Renal cortex interstitium (tissue), 11 donors: ENCODE results near the gene LHX6. TPM values are rescaled to one million over a fixed set of nuclear protein-coding genes. Genes with fewer than 3 reads are reported as not detected.

ENCODE experiments used
- DNase-seq, 11 donors: peaks; one replicate each; pipeline ENCODE4 v3.0.0-alpha.2; 2013; ENCODE audit warnings: low read depth in 9 of 11, low spot score in 4 of 11; ENCODE audit errors: extremely low read depth in 1 of 11
- polyA plus RNA-seq, 3 donors: library from polyadenylated mRNA; unstranded; fragments of 120-200 nt; gene quantifications; one replicate each; pipeline ENCODE4 v1.2.1, GENCODE V29; 2013; ENCODE audit not compliant: insufficient read length in 3 of 3

The LHX6 gene
- polyA plus RNA-seq, 3 donors = 3.4 to 4.5 (median 3.5) TPM

- no peak for DNase-seq
Observed at GRCh38 chr9:122246666-122247065, 17.9 kb upstream of the LHX6 start.

- no peak for DNase-seq
Observed at GRCh38 chr9:122244349-122244748, 15.6 kb upstream of the LHX6 start.

DNA sequence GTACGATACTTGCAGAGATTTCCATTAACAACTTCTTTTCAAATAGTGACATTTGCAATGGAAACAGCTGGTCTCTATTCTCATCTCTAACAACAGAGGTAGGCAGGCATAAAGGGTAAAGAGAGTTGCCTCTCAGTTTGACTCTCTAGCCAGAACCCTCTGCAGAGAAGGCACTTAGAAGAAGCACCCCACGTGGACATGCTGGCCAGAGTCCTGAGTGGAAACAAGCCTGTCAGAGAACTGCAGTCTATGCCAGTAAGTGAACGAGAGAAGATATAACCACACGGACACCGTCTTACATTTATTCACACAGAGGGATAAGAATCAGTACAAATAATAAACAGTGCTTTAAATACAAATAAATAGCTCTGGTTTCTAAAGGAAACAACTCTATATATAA, 11.0 kb upstream of the LHX6 start:
- no peak for DNase-seq

DNA sequence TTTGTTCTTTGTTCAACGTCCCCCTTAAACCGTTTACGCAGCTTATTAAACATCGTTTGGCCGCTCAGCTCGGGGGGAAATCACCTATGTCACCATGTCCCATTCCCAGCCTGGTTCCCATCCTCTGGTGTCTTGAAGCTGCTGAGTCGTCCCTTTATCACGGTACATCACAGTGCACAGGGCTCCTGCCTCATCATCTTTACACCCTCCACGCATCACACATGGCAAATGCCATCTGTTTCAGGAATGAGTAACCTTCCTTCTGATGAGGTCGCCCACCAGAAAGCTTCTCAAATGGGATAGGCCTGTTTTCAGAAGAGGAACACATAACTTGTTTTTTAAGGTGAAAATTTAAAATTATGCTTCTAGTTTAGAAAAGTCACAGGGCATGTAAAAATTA, 7.9 kb upstream of the LHX6 start:
- no peak for DNase-seq

- no peak for DNase-seq
Observed at GRCh38 chr9:122234022-122234748, 5.4 kb upstream of the LHX6 start.

- no peak for DNase-seq
Observed at GRCh38 chr9:122232796-122233306, 4.1 kb upstream of the LHX6 start.

DNA sequence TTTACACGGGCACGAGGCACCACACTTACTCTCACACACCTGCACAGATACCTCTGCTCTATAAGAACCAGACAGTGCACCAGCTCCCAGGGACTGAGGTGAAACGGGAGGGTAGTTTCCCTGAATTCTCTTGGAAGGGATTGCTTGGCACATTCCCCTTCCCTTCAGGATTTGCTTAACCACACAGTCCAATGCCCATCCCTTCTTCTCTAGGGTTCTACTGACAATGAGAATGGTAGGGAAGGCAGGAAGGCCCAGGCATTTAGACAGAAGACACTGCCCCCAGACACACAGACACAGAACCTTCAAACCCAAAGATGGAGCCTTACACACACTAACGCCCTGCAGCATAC, 704 bp upstream of the LHX6 start:
- DNase-seq = no peak

DNA sequence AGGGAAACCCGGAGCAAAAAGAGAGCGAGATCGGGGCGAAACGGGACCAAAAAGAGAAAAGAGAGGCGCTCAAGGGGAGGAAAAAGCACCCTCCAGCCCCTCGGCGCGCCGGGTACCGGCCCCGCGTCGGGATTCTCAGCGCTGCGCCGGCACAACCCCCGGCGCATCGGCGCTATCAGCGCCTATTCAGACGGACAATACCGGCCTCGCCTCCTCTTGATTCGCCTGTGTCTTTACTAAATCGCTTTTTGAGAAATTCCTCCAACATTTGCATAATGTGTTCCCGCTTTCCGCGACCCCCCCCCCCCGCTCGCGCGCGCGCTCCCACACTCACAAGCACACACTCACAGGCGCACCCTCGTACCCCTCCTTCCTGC, 578 bp downstream of the LHX6 start:
- DNase-seq = no peak

GRCh38 chr9:122227575-122227900, 1.2 kb downstream of the LHX6 start:
- DNase-seq = no peak

GRCh38 chr9:122226758-122227574, 1.8 kb downstream of the LHX6 start:
- DNase-seq = no peak

DNA sequence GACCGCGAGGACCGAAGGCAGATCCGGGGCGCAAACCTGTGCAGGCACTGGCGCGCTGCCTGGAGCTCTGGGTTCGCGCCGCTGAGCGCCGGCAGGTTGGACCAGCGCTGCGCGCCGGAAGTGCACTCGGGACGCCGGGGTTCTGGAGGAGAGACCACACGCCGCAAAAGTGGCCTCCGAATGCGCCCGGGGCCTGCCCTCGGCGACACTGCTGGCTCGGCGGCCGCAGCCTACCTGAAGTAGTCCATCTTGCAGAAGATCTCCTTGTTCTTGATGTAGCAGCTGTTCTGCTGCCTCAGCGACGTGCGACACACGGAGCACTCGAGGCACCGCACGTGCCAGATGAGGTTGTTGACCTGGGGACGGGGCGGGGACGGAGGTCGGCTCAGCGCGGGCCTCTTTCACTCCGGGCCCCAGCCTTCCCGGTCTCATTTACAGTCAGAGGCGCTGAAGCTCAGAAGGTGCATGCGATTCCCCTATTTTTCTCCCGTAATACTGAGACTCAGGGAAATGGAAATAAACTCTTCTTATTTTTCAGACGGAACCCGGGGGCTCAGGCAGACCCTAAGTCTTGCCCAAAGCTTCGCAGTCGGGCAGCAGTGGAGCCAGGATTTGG, 2.5 kb downstream of the LHX6 start:
- DNase-seq = no peak

- no peak for DNase-seq
Observed at GRCh38 chr9:122225312-122226141, 3.2 kb downstream of the LHX6 start.

DNA sequence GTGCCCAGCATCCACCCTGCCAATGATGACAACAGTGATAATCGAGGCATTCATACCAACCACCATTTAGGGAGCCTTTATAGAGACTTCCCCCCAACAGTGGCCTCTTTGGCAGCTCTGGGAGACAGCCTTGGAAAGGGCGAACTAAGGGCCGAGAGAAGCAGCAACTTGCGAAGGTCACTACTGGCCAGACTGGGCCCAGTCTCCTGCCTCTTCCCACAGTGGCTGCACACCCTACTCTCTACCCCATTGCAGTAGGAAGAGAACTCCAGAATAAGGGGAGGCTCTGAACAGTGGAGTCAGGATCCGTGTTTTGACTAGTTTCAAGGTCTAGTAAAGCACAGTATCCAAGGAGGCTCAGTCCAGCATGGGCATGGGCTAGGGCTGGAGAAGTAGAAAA, 5.3 kb downstream of the LHX6 start:
- DNase-seq = no peak

- no peak for DNase-seq
Observed at GRCh38 chr9:122222791-122223190, 6.0 kb downstream of the LHX6 start.

DNA sequence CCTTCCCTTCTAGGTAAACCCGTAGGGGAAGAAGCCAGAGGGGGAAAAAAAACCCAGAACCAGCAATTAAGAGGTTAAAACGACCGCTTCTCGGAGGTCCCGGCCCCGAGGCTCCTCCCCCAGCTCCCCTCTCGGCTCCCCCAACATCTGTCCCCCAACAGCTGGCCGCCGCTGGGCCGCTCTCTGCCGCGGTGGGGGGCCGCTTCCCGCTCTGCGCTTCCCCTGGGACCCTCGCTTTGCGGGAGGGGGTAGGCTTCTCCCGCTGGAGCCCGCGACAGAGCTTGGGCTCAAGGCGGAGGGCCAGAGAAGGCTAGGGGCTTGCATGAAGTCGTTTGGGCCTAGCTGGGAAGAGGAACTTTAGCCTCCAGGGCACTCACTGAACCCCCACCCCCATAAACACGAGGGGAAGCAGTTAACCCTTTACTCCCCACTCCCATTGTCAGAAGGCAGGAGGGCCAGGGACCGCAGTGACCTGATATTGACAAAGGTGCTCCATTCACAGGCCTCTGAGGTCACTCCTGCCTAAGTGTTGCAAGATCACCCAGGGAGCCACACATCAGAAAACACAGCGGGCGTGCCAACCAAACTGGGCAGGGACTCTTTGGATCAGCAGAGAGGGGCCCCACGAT, 7.5 kb downstream of the LHX6 start:
- no peak for DNase-seq

DNA sequence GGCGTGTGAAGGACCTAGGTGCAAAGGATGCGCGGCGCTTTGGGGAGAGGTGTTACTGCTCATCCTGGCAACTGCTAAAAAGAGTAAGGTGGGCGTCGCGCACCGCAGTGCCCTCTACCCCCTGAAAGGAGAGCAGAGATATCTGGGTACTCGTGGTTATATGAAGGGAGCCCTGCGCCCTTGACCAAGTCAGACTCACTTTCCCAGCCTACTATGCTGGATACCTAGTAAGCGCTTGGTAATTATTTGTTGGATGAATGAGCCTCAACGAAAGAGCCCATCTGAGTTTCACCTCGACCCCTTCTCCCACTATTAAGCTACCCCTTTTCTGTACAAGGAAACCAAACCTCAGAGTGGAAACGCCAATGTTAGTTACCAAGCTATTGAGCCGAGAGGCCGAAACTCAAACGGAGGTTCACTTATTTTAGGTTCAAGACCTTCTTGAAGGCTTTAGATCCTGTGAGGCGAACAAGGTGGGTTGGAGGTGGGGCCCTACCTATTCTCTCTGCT, 8.0 kb downstream of the LHX6 start:
- no peak for DNase-seq

DNA sequence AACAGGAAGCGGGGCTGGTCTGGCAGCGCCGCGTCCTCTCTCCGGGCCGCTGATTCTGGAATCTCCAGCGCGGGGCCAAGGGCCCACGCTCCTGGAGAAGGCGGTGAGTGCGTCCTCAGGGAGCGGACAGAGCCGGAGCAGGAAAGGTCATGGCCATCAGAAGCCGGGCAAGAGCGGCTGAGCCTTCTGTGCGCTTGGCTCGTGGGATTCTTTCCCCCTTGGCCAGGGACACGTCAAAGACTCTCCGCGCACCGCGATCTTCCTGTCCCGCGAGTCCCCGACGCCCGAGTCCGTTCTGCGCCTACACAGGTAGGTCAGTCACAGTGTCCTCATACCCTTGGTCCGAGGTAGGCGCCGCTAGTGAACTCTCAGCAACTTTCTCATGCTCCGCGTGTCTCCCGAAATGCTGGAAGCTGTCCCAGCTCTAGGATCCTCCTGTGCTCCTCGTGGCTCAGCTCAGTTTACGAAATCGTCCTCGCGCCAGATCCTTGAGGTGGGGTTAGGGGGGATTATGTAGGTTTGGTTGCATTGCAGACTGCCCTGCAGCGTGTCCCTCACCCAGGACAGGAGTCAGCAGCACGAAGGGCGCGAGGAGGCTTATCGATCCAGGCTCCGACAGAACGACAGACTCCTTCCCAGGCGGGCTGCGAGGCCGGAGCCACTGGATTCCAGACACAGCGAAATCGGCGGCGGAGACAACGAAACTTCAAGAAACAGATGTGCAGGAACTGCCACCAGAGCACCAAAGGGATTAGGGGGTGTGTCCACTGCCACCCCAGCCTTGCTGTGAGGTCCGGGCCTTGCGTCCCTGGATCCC, 8.7 kb downstream of the LHX6 start:
- no peak for DNase-seq
